Activated gamma-delta T cell (primary cell): ENCODE data around the gene TCN1.
"Not testable (repeated sequence)": the region's sequence is repeated elsewhere in the genome, so short reads cannot be mapped to it uniquely, and the experiment has no call there.

Experiments
- DNase-seq: peaks from one replicate; lab custom pipeline; 2025; lab: John Stamatoyannopoulos, UW
- total RNA-seq, 2 donors: gene quantifications; one replicate each; lab custom pipeline; 2026; lab: John Stamatoyannopoulos, UW

TCN1 gene, protein sequence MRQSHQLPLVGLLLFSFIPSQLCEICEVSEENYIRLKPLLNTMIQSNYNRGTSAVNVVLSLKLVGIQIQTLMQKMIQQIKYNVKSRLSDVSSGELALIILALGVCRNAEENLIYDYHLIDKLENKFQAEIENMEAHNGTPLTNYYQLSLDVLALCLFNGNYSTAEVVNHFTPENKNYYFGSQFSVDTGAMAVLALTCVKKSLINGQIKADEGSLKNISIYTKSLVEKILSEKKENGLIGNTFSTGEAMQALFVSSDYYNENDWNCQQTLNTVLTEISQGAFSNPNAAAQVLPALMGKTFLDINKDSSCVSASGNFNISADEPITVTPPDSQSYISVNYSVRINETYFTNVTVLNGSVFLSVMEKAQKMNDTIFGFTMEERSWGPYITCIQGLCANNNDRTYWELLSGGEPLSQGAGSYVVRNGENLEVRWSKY
- total RNA-seq: 0 reads per million in 2 donors

DNA sequence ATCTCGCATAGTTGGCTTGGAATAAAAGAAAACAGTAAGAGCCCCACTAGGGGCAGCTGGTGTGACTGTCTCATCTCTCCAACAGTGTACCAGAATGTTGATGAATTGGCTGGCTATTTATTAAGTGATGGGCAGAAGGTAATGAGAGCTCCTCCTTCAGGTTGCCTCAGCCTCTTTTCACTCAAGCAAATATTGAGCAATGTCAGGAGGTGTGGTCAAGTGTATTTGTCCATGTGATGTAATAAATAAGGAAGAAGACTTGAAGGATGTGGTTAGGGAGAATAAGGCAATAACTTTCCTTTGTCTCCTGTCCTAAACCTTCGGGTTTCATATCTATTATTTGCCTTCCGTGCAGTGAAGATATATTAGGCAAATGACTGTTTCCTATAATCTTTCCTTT is at the start of gene TCN1:
Gene TCN1 (minus strand): TSS at position 91 of the 400 bp plus-strand sequence. CDS start 17 bp downstream, at position 74.
- DNase-seq: no peak

DNA sequence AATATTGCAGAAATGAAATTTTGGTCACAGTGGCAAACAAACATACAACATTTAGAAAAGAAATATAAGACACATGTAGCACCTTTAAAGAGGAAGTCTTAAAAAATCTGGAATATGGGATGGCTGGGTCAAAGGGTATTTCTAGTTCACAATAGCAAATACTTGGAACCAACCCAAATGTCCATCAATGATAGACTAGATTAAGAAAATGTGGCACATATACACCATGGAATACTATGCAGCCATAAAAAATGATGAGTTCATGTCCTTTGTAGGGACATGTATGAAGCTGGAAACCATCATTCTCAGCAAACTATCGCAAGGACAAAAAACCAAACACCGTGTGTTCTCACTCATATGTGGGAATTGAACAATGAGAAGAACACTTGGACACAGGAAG is 37.3 kb upstream of the TCN1 start:
- DNase-seq: not testable (repeated sequence)

DNA sequence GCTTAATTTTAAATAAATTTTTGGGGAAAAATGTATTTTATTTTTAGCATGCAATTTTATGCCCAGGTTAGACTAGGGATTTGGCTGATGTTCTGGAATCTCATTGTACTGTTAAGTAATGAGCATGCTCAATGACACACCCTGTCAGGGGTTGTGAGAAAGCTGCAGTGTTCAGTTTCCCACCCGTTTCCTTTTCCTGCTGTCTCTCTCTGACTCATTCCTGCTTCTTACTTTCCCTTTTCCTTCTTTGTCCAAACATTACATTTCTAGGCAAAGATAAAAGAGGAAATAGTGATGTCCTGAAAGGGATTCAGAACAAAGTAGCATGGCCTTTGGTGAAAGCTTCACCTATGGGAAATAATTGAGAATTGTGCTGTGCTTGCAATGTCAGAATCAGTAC is 35.0 kb upstream of the TCN1 start:
- DNase-seq: no peak

DNA sequence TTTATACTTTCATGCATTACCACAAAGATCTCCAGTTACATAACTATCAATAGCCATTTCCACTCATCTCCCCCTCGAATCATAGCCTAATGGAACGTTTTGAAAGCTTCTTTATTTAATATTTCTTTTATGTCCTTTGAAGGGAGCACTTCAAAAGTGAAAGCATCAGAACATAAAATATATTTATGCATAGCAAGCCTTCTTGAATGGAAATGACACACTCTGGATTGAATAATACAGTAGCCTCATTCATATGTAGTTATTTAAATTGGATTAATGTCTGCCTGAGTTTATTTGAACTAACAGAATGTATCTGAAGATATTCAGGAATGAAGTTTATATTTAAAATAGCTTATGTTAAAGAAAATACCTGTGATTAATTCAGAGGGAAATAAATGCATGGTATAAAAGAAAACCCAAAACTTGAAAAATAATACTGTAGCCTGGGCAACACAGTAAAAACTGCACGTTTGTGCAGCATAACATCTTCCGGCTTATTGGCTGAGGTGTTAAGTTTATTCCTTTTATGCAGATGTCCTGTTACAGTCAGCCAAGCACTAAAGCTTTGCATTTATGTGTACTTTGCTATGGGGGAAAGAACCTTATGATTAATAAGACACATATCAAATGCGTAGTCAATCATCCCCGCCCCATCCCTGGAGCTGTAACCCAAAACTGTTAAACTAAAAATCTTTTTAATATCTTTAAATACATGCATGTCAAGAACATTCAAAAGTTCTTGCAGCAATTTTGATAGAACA is 34.3 kb upstream of the TCN1 start:
- no peak for DNase-seq

DNA sequence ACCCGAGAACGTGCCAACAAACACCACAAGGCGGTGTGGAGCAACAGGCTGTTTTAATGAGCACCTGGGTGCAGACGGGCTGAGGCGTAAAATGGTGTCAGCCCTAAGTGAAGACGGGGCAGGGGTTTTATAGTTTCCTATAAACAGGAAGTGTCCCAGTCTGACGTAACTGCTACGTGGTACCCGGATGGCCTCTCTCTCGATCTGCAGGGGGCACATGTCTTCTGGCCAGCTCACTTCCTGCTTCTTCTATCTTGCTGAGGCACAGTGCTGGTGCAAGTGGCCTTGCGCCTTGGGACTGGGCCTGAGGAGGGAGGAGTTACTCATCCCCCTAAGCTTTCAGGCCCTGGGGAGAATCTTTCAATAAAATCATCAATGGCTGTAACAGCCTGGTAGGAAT is 33.2 kb upstream of the TCN1 start:
- no peak for DNase-seq

DNA sequence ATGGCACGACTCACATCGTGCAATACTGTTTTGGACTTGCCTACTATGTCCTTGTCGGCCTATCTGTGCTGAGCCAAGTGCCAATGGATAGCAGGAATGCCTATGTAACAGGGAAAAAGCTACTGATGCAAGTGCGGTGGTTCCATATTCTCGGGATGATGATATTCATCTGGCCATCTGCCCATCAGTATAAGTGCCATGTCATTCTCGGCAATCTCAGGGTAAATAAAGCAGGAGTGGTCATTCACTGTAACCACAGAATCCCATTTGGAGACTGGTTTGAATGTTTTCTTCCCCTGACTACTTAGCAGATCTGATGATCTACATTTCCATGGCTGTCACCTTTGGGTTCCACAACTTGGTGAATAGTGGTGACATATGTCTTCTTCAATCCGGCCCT is 32.4 kb upstream of the TCN1 start:
- no peak for DNase-seq

DNA sequence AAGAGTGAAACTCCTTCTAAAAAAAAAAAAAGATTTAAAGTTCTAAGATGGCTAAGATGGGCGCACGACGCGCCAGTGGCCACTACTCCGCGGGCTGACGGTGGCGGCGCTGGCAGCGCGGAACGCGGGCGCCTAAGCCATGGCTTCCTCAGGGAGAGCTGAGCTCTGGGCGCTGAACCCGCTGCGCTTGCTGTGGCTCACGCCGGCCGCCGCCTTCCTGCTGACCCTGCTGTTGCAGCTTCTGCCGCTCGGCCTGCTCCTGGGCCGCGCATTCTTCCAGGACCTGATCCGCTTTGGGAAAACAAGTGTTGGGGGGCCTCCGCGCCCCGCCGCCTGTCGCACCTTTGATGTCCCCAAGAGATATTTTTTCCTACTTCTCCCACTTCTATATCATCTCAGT is 31.8 kb upstream of the TCN1 start:
- no peak for DNase-seq

DNA sequence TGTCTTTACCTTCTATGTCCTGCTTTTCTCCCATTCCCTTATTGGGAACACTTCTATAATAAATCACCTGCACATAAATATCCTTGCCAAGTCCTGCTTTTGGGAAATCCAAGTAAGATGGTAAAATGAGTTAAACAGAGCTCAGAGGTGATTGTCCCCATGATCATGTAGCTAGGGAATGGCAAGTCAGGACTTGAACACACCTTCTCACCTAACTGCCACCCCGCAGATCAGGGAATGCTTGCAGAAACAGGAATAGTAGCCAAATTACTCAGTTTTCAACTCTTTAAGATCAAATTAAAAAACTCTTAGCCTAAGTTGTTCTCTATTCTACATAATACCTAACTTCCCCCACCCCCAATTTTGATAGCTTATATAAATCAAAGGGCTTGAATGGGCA is 28.3 kb upstream of the TCN1 start:
- DNase-seq: no peak

DNA sequence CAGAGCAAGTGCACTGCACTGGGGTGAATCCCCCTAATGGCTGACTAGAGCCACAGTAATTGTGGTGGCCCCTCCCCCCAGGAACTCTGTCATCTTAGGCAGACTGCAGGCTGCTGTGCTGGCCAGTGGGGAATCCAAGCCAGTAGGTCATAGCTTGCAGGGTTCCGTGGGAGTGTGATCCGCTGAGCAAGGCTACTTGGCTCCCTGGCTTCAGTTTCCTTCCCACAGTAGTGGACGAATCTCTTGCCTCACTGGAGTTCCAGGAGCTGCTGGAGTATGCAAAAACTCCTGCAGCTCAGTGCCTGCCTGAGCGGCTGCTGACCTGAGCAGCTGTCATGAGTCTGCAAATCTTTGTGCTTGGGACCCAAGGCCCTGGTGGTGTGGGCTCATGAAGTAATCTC is 25.5 kb upstream of the TCN1 start:
- DNase-seq: no peak

DNA sequence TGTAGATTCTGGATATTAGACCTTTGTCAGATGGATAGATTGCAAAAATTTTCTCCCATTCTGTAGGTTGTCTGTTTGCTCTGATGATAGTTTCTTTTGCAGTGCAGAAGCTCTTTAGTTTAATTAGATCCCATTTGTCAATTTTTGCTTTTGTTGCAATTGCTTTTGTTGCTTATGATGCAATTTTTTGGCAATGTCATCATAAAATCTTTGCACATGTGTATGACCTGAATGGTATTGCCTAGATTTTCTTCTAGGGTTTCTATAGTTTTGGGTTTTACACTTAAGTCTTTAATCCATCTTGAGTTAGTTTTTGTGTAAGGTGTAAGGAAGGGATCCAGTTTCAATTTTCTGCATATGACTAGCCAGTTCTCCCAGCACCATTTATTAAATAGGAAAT is 20.9 kb upstream of the TCN1 start:
- not testable (repeated sequence) for DNase-seq

DNA sequence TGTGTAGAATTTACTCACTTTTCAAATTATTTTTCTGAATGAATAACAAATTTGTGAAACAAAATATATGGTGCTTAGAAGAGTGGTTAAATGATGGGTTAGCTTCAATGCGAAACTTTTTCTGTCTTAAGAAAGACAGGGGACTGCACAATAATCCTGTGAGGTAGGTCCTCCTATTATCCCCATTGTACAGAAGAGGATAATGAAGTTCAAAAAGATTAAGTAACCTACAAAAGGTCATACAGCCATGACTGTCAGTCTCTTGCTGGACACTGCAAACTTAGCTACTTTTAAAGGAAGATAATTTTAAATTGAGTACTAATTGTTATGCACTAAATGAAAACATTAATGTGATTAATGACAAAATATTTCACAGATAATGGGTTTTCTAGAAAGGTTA is 17.3 kb upstream of the TCN1 start:
- no peak for DNase-seq

DNA sequence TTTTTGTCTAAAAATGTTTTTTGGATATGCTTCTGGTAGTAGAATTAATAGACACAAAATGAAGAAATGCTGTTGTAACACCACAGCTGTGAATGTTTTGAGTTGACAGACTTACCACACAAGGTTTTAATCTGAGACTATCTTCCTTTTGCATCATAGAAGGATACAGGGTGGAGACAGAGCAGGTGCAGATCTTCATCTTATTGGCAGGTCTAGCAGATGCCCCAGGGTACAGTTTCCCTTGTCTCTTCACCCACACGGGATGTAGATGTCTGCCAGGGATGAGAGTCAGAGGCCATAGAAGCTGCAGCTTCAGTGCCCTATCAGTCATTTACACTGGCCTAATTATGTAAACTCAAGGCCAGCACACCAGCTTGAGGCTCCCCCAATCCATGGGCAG is 13.3 kb upstream of the TCN1 start:
- no peak for DNase-seq

DNA sequence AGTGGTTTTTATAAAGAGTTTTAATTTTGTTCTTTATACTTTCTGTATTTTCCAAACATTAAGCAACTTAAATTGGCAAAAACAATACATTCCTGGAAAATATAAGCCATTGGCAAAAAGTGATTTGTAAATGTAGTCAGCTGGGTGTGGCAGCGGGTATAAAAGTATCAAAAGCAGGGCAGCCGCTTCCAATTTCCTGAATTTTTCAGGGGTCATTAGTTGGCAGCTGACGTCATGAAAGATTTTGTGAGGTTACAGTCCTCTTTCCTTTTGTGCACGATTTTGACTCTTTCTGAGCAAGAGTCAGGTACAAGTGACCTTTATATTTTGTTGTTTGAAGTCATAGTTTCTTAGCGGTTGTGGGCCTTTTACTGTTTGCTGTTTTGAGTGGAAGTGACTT is 12.3 kb upstream of the TCN1 start, which contains the start of gene OOSP3:
Gene OOSP3 (plus strand): TSS at position 208 of the 400 bp plus-strand sequence. CDS start 27 bp downstream, at position 235.
- no peak for DNase-seq

DNA sequence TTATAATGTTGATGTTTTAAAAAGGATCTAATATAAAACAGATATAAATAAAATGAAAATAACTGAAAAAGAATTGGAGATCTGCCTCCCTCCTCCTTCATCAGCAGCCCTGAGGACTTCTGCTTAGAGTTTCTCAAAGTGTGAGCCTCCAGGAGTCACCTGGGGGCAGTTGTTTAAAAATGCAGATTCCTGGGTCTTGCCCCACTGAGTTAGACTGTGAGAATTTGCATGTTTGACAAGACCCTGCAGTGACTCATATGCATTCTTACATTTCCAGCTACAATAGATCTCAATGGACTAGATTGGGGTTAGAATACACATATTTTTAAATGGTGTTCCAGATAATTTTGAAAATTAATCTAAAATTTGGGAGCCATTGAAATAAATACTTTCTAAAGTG is 11.5 kb upstream of the TCN1 start:
- DNase-seq: no peak

DNA sequence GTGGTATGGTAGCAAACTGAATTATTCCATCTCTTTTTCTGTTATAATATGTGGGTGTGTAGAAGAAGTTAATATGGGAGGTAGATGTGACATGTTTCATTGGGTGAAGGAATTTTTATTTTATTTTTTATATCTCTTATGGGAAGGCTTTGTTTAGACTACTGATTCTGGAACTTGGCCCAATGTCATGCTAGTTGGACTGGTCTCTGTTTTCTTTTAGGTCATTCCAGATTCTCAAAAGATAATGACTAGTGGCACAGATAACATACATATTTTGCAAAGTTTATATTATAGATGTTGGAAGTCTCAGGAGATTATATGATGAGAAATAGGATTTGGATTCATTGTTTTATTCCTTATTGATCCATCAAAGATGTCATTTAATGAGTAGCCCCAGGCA is 11.0 kb upstream of the TCN1 start:
- no peak for DNase-seq

DNA sequence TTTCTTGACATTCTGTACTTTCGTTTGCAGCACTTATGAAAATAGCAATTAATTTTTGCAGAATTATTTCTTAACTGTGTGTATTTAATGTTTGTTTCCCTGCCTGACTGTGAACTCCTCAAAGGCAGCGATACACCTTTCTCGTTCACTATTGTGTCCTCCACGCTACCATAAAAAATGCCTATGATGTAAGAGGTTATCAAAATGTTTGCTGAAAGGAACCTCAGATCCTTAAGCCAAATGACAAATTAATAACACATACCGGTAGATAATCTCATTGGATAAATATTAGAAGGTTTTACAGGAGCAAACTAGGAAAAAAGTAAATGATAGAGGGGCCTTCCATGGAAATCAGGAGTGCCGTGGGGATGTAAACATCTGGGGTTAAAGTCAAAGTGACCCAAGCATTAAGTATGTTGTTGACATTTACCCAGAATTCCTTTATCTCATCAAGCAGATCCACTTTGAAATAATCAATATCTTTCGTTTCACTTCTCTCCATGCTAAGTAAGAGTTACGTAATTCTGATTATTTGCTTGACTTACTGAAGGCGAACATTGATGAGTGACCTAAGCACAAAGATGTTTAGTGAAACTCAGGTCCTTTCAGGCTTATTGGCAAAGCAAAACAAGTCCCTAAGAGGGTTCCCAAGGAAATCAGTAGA is 9.7 kb upstream of the TCN1 start:
- no peak for DNase-seq

DNA sequence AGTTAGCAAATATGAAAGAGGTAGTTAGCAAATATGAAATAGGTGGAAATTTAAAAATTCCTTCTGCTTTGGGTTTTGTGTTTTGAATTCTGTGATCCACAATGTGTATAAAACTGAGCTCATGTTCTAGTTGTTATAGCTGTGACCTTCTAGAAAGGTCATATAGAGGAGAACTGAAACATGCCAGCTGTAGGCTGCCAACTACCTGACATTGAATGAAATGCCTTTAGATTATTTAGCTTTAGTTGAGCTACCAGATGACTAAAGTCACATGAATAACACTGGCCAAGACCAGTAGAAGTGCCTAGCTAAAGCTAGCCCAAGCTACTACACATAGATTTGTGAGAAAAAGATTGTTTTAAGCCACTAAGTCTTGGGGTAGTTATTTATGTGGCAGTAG is 5.8 kb upstream of the TCN1 start:
- DNase-seq: no peak

DNA sequence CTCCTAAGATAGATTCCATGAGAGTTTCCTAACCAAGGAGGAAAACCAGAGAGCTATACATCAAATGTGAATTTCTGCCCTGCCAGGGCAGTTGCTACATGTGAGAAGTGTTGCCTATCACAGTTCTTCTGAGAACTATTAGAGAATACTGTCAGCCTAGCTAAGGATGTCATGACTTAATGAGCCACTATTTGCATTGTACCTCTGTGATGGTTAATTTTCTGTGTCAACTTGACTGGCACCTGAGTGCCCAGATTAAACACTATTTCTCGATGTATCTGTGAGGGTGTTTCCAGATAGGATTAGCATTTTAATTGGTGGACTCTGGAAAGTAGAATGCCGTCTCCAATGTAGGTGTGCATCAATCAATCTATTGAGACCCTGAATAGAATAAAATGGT is 1.7 kb upstream of the TCN1 start:
- DNase-seq: no peak

DNA sequence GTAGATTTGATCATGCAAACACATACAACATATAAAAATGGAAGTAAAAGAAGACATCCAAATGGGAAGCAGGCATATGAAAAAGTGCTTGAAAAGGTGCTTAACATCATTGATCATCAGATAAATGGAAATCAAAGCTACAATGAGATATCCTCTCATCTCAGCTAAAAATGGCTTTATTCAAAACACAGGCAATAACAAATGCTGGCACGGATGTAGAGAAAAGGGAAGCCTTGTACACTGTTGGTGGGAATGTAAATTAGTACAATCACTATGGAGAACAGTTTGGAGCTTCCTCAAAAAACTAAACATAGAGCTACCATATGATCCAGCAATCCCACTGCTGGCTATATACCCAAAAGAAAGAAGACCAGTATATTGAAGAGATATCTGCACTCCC is 549 bp upstream of the TCN1 start:
- no peak for DNase-seq

DNA sequence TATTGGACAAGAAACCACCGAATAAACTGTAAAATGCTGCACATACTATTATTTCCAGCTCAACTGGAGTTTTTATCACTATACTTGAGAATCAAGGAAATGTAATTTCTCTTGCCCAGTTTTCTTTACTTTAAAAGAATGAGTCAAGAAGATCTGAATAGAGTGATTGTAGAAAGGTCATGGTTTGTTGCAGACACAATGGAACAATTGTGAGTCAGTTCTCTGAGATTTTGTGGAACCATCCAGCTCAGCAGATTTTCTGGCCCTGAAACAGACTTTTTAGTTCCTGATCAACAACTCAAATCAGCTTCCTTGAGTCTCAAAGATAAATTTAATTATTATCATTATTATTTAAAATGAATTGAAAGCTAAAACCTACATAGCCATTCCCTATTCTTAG is 1.3 kb downstream of the TCN1 start:
- DNase-seq: no peak

DNA sequence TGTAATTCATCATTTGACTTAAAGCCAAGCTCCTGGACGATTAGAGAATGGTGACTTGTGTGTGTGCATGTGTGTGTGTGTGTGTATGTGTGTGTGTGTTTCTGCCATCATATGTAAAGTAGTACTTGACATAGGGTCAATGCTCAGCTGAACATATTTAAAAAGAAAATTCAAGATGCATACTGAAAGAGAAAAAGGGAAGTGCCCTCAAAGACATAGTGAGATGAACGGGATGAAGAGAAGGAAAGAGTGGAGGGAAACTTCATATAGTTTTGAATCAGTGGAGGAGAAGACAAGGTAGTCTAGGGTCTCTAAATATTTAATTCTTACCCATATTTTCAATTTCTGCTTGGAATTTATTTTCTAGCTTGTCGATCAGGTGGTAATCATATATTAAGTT is 4.0 kb downstream of the TCN1 start:
- no peak for DNase-seq

DNA sequence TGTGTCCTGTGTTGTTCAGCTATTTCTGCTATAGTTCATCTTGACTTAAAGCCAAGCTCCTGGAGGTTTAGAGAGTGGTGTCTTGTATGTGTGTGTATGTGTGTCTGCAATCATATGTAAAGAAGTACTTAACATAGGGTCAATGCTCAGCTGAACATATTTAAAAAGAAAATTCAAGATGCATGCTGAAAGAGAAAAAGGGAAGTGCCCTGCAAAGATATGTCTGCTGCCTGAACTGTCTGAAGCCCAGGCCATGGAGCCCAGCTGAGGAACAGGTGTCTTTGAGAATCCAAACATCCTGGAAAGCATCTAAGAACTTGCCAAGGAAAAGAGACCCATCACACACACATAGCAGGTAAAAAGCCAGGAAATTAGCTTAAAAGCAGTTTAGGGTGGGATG is 6.6 kb downstream of the TCN1 start:
- no peak for DNase-seq
